ENCODE results near the gene TMC8. TPM values are rescaled to one million over a fixed set of nuclear protein-coding genes. Genes with fewer than 3 reads are reported as not detected.

The TMC8 gene
- total and polyA plus RNA-seq, 2 of the 8 experiments (the other 6 are each of a cell fraction or from before 2014, with no cell fraction given) = 1.00 to 2.8 TPM

DNA sequence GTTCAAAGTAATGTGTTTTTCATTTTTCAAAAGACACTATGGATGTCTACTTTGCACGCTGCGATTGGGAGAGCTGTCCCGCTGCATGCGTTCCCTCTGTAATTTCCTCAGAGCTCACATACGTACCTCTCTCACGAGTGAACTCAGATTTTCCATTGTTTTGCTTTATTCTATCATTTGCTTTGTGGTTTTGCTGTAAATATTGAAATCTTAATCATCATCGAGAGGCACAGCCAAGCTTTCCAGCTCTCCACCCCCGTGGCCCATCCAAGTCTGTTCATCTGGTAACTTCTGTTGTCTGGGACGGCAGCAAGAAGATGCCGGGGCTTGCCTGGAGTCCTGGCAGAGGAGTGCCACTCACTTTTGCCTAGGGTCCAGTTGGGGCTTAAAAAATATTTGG, 23.1 kb upstream of the TMC8 start:
- Histone ChIP-seq H2BK120ac (replicated peaks; ENCODE audit: low read depth, low read length) (no peak overlapping the region), H3K79me1 (ENCODE audit: low read depth, low read length) (no peaks in the 10 kb centered on the region), H3K9ac (replicated peaks in 1 of 4; ENCODE audit: extremely low read depth in 1 of 4, low read depth in 3 of 4, low read length in 3 of 4) (no peak overlapping the region), H3K27ac (ENCODE audit: low read depth, low read length) (no peak overlapping the region), H2AK5ac (ENCODE audit: low read depth, low read length) (no peak overlapping the region), H2BK20ac (ENCODE audit: low read length) (no peak overlapping the region), H3K9me3 (ENCODE audit: insufficient read depth in 2 of 2, low read depth in 1 of 2, low read length in 1 of 2) (no peaks in the 10 kb centered on the region), H3K4ac (replicated peaks; ENCODE audit: insufficient read length, low read depth, low read length) (no peak overlapping the region), H3K23me2 (ENCODE audit: low read depth, low read length) (no peaks in the 10 kb centered on the region), H3K18ac (ENCODE audit: extremely low read depth, low read length) (no peak overlapping the region), H2BK15ac (ENCODE audit: low read length) (no peak overlapping the region), H2AFZ (ENCODE audit: low read length) (no peak overlapping the region), H4K91ac (replicated peaks; ENCODE audit: insufficient read length, low read length) (no peak overlapping the region), H3K23ac (ENCODE audit: insufficient read length) (no peak overlapping the region), H3K14ac (ENCODE audit: insufficient read length) (no peak overlapping the region), H4K5ac (ENCODE audit: insufficient read length, low read depth, low read length) (no peak overlapping the region), H2BK5ac (ENCODE audit: low read depth, low read length) (no peak overlapping the region), H3K79me2 (ENCODE audit: control insufficient read depth in 1 of 2, insufficient read depth in 2 of 2, low read length in 2 of 2) (no peaks in the 10 kb centered on the region), H3K36me3 (ENCODE audit: control insufficient read depth in 2 of 4, insufficient read depth in 4 of 4, low read length in 3 of 4) (peaks cover 2 to 30% (median 19%) of the 10 kb centered on the region in 4 experiments; a peak in 6 of 8 replicates), H3K4me2 (ENCODE audit: insufficient read depth in 1 of 2, low read depth in 2 of 2, low read length in 2 of 2) (no peak overlapping the region), H3K56ac (replicated peaks; ENCODE audit: insufficient read length, low read depth, low read length) (no peak overlapping the region), H2BK12ac (ENCODE audit: low read depth, low read length) (no peak overlapping the region), H3K27me3 (replicated peaks in 1 of 4; ENCODE audit: control insufficient read depth in 3 of 4, extremely low read depth in 1 of 4, insufficient read depth in 3 of 4, low read length in 3 of 4) (no peaks in the 10 kb centered on the region), H4K20me1 (replicated peaks in 1 of 2; ENCODE audit: control insufficient read depth in 1 of 2, insufficient read depth in 2 of 2, low read length in 2 of 2) (peaks cover 2% of the 10 kb centered on the region in 2 experiments), H3K4me3 (ENCODE audit: extremely low read depth in 1 of 4, insufficient read depth in 2 of 4, low read depth in 3 of 4, low read length in 4 of 4) (no peak overlapping the region; a peak in 1 of 8 replicates), H3K4me1 (replicated peaks in 1 of 4; ENCODE audit: control insufficient read depth in 3 of 4, insufficient read depth in 4 of 4, low read length in 3 of 4) (no peaks in the 10 kb centered on the region; a peak in 1 of 7 replicates), H4K8ac (ENCODE audit: extremely low read depth, insufficient read depth, low read length) (no peak overlapping the region)
- no peak for TF ChIP-seq SAP30 (IDR thresholded peaks at IDR 0.05; ENCODE audit: insufficient read depth, insufficient replicate concordance, low read length)
- no peak for TF ChIP-seq CEBPB (IDR thresholded peaks at IDR 0.05; ENCODE audit: low read depth, low read length)
- TF ChIP-seq, protein P1, sequence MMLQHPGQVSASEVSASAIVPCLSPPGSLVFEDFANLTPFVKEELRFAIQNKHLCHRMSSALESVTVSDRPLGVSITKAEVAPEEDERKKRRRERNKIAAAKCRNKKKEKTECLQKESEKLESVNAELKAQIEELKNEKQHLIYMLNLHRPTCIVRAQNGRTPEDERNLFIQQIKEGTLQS (IDR thresholded peaks at IDR 0.05; ENCODE audit: insufficient read depth, low read depth, low read length) = no peak
- TF ChIP-seq EGR1 (IDR thresholded peaks at IDR 0.05; ENCODE audit: borderline replicate concordance, low read depth, low read length) = no peak
- whole genome bisulfite sequencing, 2 experiments (ENCODE audit: extremely low coverage in 1 of 2, insufficient coverage in 1 of 2, insufficient read length in 1 of 2, insufficient replicate concordance in 2 of 2, low coverage in 1 of 2, low lambda C conversion rate in 2 of 2, missing lambda C conversion rate in 1 of 2) = 93% methylated on average over 10 of the region's 10 CpGs; no CpG with 5 or more reads in 1 of the 2 experiments
- DNase-seq (ENCODE audit: low read depth in 1 of 2, low spot score in 2 of 2) (no peak), FAIRE-seq (no peak)
- ChIA-PET POLR2A (ENCODE audit: partially characterized antibody) (interaction anchor here (1.0 to 1.5 kb wide), 2 partner anchors 11 to 37 kb away, joined by 3 read pairs; no protein-coding TSS in a partner anchor), CTCF (ENCODE audit: partially characterized antibody) (interaction anchor here (1.1 to 2.5 kb wide), 2 partner anchors 8 to 31 kb away, joined by 4 to 9 read pairs; no protein-coding TSS in a partner anchor)

Measured in H1 (cell line).